Ascending aorta (tissue), 2 donors: ENCODE data around the gene CFAP92. TPM values are rescaled to one million over a fixed set of nuclear protein-coding genes. Genes with fewer than 3 reads are reported as not detected.

Experiments
- DNase-seq, 2 donors: peaks; one replicate each; pipeline ENCODE4 v3.0.0-alpha.2; 2019; ENCODE audit warnings: low spot score in 2 of 2
- H3K27ac ChIP-seq, 2 donors: fragments of 200-600 bp; sonication (generic); one replicate each; pipeline ENCODE4 v1.5.1; 2016 to 2017; ENCODE audit warnings: mild to moderate bottlenecking in 1 of 2
- H3K27me3 ChIP-seq: fragments of 200-600 bp; sonication (generic); one replicate; pipeline ENCODE4 v1.5.1; 2017
- H3K36me3 ChIP-seq, 2 donors: fragments of 200-600 bp; sonication (generic); one replicate each; pipeline ENCODE4 v1.5.1; 2016
- H3K4me1 ChIP-seq, 2 donors: fragments of 200-600 bp; sonication (generic); one replicate each; pipeline ENCODE4 v1.5.1; 2016 to 2017; ENCODE audit warnings: mild to moderate bottlenecking in 1 of 2
- H3K4me3 ChIP-seq, 2 donors: fragments of 200-600 bp; sonication (generic); one replicate each; pipeline ENCODE4 v1.5.1; 2016 to 2017; ENCODE audit warnings: mild to moderate bottlenecking in 1 of 2
- H3K9me3 ChIP-seq, 2 donors: fragments of 200-600 bp; sonication (generic); one replicate each; pipeline ENCODE4 v1.5.1; 2016
- intact Hi-C: fragments of 100-400 bp; cut with DNase I; formaldehyde crosslinking; loops from one replicate; pipeline ENCODE4 v1.15.1; 2023
- total RNA-seq: library from RNA; depleted of rRNA; stranded (reverse); fragments of >200 nt; gene quantifications from one replicate; pipeline ENCODE4 v1.1.0, GENCODE V29; 2016
- TF ChIP-seq, protein P1 (sequence below), 3 experiments: fragments of 200-600 bp in 2 of 3; fragments of 450-650 bp in 1 of 3; sonication (generic) in 2 of 3; IDR thresholded peaks; one replicate each; pipeline ENCODE4 v1.5.1; 2016 to 2019; ENCODE audit warnings: antibody characterized with exemption in 3 of 3, mild to moderate bottlenecking in 1 of 3, moderate library complexity in 1 of 3

CFAP92 gene
- total RNA-seq, 1 donor from 2014 or later, result not detected

DNA sequence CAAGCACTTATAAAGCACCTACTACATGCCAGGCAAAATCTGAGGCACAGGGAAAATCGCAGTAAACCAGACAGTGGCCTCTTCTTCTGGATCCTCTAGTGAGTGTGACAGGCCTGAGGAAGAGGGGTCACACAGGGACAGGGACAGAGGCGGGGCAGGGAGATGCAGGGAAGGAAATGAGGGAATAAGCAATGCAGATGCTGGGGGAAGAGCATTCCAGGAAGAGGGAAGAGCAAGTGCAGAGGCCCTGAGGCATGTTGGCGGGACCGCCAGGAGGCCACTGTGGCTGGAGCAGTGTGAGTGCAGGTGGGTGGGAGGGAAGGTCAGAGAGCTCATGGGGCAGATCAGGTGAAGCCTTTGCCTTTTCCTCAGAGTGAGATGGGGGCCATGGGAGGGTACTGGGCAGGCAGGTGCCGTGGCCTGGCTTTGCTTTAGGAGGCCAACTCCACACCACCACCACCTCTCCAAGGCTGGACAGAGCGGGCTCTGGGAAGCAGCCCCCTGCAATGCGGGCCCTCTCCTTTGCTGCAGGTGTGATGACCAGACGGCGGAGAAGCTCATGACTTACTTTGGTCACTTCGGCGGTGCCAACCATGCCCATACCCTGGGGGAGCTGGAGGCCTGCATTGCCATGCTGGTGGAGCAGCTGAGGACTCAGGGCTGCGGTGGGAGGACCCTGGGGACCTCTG lies 39.9 kb upstream of the CFAP92 start:
- TF ChIP-seq, protein P1, sequence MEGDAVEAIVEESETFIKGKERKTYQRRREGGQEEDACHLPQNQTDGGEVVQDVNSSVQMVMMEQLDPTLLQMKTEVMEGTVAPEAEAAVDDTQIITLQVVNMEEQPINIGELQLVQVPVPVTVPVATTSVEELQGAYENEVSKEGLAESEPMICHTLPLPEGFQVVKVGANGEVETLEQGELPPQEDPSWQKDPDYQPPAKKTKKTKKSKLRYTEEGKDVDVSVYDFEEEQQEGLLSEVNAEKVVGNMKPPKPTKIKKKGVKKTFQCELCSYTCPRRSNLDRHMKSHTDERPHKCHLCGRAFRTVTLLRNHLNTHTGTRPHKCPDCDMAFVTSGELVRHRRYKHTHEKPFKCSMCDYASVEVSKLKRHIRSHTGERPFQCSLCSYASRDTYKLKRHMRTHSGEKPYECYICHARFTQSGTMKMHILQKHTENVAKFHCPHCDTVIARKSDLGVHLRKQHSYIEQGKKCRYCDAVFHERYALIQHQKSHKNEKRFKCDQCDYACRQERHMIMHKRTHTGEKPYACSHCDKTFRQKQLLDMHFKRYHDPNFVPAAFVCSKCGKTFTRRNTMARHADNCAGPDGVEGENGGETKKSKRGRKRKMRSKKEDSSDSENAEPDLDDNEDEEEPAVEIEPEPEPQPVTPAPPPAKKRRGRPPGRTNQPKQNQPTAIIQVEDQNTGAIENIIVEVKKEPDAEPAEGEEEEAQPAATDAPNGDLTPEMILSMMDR (IDR thresholded peaks at IDR 0.05), result no peak
- Histone ChIP-seq H3K4me3 (no peak overlapping the region), H3K9me3 (no peaks in the 10 kb centered on the region), H3K4me1 (no peaks in the 10 kb centered on the region), H3K36me3 (no peaks in the 10 kb centered on the region), H3K27me3 (no peaks in the 10 kb centered on the region), H3K27ac (no peak overlapping the region)
- intact Hi-C loops, result no loop called here
- DNase-seq, result no peak

- no peak overlapping the region for H3K27ac ChIP-seq
- DNase-seq, result no peak
- no peak overlapping the region for H3K4me3 ChIP-seq
- TF ChIP-seq, protein P1 (IDR thresholded peaks at IDR 0.05), result no peak
- no peaks in the 10 kb centered on the region for H3K36me3 ChIP-seq
- no peaks in the 10 kb centered on the region for H3K4me1 ChIP-seq
- H3K9me3 ChIP-seq, result no peaks in the 10 kb centered on the region
- H3K27me3 ChIP-seq, result no peaks in the 10 kb centered on the region
- intact Hi-C loops, result no loop called here
Observed at GRCh38 chr3:129033151-129033550, 39.3 kb upstream of the CFAP92 start.

DNA sequence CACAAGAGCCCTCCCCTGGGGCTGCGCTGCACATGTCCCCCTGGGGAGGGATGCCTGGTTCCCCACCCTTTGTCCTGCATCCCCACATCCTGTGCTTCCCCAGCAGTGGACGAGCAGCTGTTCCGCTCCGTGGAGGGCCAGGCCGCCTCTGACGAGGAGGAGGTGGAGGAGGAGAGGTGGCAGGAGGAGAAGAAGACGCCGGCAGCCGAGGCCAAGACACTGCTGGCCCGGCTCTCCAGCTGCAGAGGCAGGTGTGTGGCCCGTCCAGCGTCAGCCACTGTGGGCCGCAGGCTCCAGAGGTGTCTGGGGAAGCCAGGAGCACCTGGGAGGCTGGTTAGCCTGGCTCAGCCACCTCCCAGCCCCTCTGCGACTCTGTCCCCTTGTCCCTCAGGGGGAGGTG lies 38.8 kb upstream of the CFAP92 start:
- H3K27ac ChIP-seq, result no peak overlapping the region
- TF ChIP-seq, protein P1 (IDR thresholded peaks at IDR 0.05), result no peak
- no peaks in the 10 kb centered on the region for H3K4me1 ChIP-seq
- H3K36me3 ChIP-seq, result no peaks in the 10 kb centered on the region
- DNase-seq, result no peak
- H3K4me3 ChIP-seq, result no peak overlapping the region
- no peaks in the 10 kb centered on the region for H3K9me3 ChIP-seq
- intact Hi-C loops, result no loop called here
- H3K27me3 ChIP-seq, result no peaks in the 10 kb centered on the region

DNA sequence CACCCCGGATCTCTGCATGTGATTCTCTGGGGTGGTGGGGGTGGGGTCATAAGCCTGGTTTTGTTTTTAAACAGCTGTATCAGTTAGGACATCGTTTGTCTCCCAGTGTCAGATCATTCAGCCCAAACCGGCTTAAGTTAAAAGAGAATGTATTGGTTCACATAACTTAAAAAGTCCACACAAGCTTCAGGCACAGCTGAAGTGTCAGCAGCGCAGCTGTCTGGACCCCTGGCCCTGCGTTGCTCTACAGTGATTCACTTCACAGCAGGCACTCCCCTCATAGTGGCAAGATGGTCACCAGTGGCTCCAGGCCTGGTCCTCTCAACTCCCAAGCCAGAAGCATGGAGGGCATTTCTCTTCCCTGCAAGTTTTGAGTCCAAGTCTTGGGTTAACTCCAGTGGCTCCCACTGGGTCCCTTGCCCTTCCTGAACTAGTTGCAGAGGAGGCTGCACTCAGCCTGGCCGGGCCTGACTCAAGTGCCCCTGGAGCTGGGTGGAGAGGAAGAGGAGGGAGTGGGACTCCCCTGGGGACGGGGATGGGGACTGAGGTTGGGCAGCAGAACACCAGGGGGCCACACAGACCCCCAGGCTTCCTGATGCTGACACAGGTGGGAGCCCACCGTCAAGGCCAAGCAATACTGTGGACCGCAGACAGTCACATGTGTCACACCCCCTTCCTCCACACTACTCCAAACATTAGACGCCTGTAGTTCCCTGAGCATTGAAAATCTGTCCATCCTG lies 37.8 kb upstream of the CFAP92 start:
- TF ChIP-seq, protein P1 (IDR thresholded peaks at IDR 0.05), result no peak
- Histone ChIP-seq H3K4me1 (peaks cover 0 to 4% of the 10 kb centered on the region in 2 donors), H3K9me3 (no peaks in the 10 kb centered on the region), H3K36me3 (no peaks in the 10 kb centered on the region), H3K4me3 (no peak overlapping the region), H3K27ac (no peak overlapping the region), H3K27me3 (no peaks in the 10 kb centered on the region)
- intact Hi-C loops, result no loop called here
- no peak for DNase-seq

GRCh38 chr3:129030611-129031010 lies 36.7 kb upstream of the CFAP92 start:
- TF ChIP-seq, protein P1 (IDR thresholded peaks at IDR 0.05), result no peak
- Histone ChIP-seq H3K27me3 (no peaks in the 10 kb centered on the region), H3K4me3 (no peak overlapping the region), H3K4me1 (peaks cover 2 to 4% of the 10 kb centered on the region in 2 donors), H3K27ac (no peak overlapping the region), H3K9me3 (no peaks in the 10 kb centered on the region), H3K36me3 (no peaks in the 10 kb centered on the region)
- intact Hi-C loops, result no loop called here
- DNase-seq, result no peak
